Gastroesophageal sphincter (tissue), 3 donors: ENCODE results near the gene CFAP97D2.

Source experiments
- CTCF ChIP-seq, 4 experiments: fragments of 200-600 bp in 2 of 4; fragments of 450-650 bp in 2 of 4; sonication (generic) in 1 of 4; IDR thresholded peaks; one replicate each; pipeline ENCODE4 v1.5.1; 2017 to 2019; ENCODE audit warnings: antibody characterized with exemption in 4 of 4, mild to moderate bottlenecking in 2 of 4, moderate library complexity in 2 of 4
- EP300 ChIP-seq: sonication (generic); formaldehyde crosslinking; IDR thresholded peaks from one replicate; pipeline ENCODE4 v1.6.1; 2017; ENCODE audit warnings: antibody characterized with exemption, mild to moderate bottlenecking
- POLR2A ChIP-seq, 2 donors: fragments of 450-650 bp; IDR thresholded peaks; one replicate each; pipeline ENCODE4 v1.6.1; 2017; ENCODE audit warnings: antibody characterized with exemption in 2 of 2, mild to moderate bottlenecking in 2 of 2, moderate library complexity in 1 of 2

- TF ChIP-seq EP300 (no peak), CTCF (IDR thresholded peaks at IDR 0.05) (no peak), POLR2A (IDR thresholded peaks at IDR 0.05) (no peak)
Observed at GRCh38 chr13:114213980-114214379, 34.9 kb downstream of the CFAP97D2 start.
